ES-I3 (cell line): ENCODE measurements around the gene ACOT7.

Experiments
- H3K36me3 ChIP-seq: 2 replicates; pipeline ENCODE4 v1.6.1; 2013; ENCODE audit warnings: mild to moderate bottlenecking, low read length, control low read depth, moderate library complexity; ENCODE audit not compliant: insufficient read depth
- H3K4me1 ChIP-seq: 2 replicates; pipeline ENCODE4 v1.6.1; 2013; ENCODE audit warnings: mild to moderate bottlenecking, control low read depth, low read length; ENCODE audit not compliant: insufficient read depth
- H3K9ac ChIP-seq: 2 replicates; pipeline ENCODE4 v1.6.1; 2013; ENCODE audit warnings: low read depth, mild to moderate bottlenecking, low read length, moderate library complexity
- H3K9me3 ChIP-seq: 2 replicates; pipeline ENCODE4 v1.6.1; 2013; ENCODE audit warnings: mild to moderate bottlenecking, low read length, moderate library complexity; ENCODE audit not compliant: control insufficient read depth, insufficient read depth

Gene ACOT7

DNA sequence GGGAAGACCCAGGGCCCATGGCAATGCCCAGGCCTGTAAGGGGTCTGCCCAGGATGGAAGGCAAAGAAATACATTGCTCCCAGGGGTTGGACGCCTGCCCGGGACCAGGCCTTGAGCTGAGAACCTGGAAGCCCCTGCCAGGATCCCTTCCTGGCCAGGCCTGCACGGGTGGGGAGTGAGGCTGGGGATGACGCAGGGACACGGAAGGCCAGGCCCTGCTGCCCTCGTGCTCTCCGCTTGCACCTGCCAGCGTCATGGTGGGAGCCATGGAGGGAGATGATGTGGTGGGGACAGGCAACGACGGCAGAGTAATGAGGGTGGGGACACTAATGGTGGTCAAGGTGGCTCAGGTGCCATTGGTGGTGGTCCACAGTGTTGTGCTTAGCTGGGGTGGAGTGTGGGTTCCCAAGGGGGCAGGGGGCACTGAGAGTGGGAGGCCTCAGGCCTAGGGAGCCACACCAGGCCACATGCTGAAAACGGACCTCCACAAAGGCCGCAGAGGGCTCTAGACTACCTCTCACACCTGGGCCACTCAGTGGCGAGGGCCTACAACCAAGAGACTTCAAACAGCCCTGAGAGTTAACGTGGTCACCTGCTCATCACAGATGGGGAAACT lies 145.3 kb downstream of the ACOT7 start:
- Histone ChIP-seq H3K9me3 (no peaks in the 10 kb centered on the region), H3K36me3 (no peaks in the 10 kb centered on the region), H3K4me1 (no peaks in the 10 kb centered on the region; the same call in 1 of the 2 replicates), H3K9ac (no peak overlapping the region)

DNA sequence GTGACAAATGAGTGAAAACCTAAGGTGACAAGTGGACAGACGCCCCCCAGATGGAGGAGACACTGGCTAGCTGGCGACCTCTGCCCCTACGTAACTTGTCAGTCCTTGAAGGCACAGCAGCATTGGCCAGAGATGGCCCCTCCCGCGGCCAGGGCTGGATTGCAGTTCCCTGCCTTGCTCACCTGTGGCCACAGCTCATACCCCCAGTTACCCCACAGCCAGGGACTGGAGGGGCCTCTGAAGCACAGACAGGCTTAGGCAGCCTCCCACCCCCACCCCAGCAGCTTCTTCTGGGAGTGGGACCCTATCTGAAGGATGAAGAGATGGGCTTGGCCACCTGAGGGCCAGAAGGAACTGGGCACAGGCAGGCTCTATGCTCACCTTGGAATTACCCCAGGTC lies 145.9 kb downstream of the ACOT7 start:
- H3K36me3 ChIP-seq = no peaks in the 10 kb centered on the region
- no peaks in the 10 kb centered on the region for H3K9me3 ChIP-seq
- H3K9ac ChIP-seq = no peak overlapping the region
- H3K4me1 ChIP-seq = no peaks in the 10 kb centered on the region; the same call in 1 of the 2 replicates

DNA sequence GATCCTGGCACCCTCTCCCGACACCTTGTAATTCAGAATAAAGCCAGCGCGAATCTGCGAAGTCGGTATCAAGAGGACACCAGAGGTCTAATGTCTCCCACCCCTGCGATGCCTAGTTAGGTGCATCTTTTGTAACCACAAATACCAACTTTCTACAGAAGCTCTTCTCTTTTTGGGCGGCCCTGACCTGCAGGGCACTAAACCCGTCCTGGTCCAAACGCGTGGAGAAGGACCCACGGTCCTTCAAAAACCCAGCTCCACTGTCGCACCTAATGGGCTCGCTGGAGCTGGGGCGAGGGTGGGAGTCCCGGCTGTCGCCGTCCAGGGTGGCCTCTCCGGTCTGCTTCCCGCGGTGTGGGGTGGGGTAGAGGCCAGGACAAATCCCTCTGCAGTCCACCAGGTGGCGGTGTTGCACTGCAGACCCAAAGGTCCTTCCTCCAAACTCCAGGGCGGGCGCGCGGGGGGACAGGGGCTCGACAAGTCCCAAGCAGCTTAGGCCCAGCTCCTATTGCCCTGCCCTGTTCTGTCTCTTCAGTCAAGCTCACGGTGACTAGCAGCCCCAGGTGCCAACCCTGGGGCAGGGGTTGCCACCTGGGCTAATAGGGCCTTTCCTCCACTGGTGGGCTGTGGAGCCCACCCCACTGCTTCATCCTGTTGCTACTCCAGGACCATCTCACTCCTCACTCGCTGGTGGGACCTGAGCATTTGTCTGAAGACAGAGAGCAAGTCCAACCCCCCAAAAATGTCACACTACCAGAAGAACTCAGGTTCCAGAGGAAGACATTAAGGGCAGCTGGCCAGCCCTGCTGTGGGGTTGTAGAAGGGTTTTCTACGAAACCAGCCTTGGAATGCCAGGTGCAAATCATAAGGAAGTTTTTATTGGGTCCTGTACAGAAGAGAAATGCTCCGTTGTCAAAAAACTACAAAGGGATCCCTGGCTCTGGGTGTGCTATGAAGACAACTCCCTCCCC lies 146.8 kb downstream of the ACOT7 start:
- H3K9ac ChIP-seq = peak overlapping the region; percentile 55; the same call in 1 of the 2 replicates
- no peaks in the 10 kb centered on the region; the same call in 1 of the 2 replicates for H3K4me1 ChIP-seq
- H3K36me3 ChIP-seq = no peaks in the 10 kb centered on the region
- no peaks in the 10 kb centered on the region for H3K9me3 ChIP-seq

DNA sequence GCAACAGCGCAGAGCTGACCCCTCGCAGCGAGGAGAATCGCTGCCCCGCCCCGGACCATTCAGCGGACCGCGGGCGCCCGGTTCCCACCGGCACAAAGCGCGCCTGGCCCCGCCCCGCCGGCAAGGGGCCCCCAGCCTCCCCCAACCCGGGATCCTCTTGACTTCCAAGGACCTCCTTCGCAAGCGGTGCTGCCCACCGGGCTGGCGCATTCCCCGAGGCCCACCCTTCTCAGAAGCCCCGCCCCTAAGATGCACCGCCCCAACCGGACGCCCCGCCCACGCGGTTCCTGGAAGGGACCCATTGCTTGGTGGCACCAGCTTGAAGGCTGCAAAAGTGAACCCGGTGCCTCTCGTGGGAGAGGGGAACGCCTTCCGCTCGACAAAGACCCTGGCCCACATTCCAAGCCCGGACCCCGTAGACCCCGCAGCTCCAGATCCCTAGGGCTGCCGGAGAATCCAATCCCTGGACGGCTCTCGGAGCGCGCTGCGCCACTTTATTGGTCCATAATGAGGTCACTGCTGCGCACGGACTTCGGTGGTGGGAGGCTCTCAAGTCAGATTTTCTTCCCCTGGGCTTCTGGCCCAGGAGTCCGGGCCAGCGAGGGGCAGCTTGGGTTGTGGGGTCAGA lies 147.6 kb downstream of the ACOT7 start:
- no peaks in the 10 kb centered on the region for H3K36me3 ChIP-seq
- H3K9me3 ChIP-seq = no peaks in the 10 kb centered on the region
- H3K9ac ChIP-seq = peak overlapping the region; percentile 55; the same call in 1 of the 2 replicates
- peaks cover 5% of the 10 kb centered on the region for H3K4me1 ChIP-seq

DNA sequence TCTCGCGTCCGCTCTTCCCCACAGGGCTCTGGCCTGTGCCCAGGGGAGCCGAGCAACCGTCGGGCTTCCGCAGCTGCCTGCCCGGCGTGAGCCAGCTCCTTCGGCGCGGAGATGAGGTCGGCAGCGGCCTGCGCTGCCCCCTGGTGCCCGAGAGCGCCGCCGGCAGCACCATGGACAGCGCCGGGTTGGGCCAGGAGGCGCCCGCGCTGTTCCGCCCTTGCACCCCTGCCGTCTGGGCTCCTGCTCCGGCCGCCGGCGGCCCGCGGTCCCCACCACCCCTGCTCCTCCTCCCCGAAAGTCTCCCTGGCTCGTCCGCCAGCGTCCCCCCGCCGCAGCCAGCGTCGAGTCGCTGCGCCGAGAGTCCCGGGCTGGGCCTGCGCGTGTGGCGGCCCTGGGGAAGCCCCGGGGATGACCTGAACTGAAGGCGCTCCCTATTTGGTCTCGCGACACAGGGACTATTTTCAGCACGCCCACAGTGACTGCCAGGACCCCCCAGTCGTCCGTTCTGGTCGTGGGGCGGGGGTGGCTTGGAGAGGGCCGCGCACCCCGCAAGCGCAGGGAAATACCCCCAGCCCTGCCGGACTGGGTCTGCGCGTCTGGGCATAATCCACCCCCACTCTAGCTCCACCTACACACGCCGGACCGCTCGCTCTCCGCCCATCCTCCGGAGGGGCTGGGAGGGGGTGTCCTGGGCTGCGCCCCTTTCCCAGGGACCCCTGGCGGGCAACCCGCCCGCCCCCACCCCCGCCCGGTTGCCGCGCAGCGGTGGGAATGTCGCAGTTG lies 148.3 kb downstream of the ACOT7 start:
- no peaks in the 10 kb centered on the region for H3K9me3 ChIP-seq
- peak overlapping the region; percentile 55; the same call in 1 of the 2 replicates for H3K9ac ChIP-seq
- H3K4me1 ChIP-seq = peaks cover 8% of the 10 kb centered on the region
- H3K36me3 ChIP-seq = no peaks in the 10 kb centered on the region

DNA sequence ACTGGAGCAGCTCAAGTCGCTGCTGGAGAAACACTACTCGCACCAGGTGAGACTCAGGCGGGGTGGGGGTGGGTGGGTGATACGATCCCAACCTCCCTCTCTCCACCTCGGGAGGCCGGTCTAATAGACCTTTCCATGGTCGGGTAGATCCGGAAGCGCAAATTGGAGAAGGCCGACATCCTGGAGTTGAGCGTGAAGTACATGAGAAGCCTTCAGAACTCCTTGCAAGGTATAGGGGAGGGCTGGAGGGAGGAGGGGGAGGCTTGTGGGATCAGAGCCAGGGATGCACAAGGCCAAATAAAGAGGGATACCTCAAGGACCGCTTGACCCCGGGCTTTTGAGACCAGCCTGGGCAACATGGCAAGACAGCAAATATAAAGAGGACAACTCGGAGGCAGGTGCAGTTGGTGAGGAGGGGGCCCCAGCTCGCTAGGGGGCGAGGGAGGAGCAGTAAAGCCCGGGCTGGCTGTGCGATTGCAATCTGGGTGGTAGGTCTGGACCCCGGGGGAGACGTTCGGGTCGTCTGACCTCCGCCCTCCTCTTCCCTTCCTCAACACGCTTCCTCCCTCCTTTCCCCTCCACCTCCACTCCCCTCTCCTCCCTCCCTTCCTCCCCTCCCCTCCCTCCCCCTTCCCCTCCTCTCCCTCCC lies 149.0 kb downstream of the ACOT7 start:
- no peaks in the 10 kb centered on the region for H3K9me3 ChIP-seq
- H3K36me3 ChIP-seq = no peaks in the 10 kb centered on the region
- H3K9ac ChIP-seq = peak overlapping the region; percentile 34; the same call in 1 of the 2 replicates
- peaks cover 13% of the 10 kb centered on the region for H3K4me1 ChIP-seq

DNA sequence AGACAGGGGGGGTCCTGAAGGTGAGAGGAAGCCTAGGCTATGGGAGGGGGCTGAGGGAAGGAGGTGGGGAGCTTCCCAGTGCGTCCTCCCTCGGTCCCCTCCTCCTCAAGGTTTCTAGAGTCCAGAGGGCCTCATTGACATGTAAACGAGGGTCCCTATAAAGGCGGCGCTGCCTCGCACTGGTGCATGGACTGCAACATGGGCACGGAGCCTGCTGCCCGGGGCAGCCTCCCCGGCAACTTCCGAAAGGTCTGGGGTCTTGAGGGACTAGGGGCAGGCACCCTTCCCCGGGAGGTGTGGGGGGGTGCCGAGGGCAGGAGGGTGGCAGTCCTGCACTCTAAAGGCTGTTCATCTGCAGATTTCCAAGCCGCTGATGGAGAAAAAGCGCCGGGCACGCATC lies 149.6 kb downstream of the ACOT7 start, which contains the start of gene HES3:
TSS of gene HES3 (plus strand) at position 187 of the 400 bp plus-strand sequence. CDS start at position 374, 187 bp downstream.
- H3K36me3 ChIP-seq = no peaks in the 10 kb centered on the region
- H3K9me3 ChIP-seq = no peaks in the 10 kb centered on the region
- H3K4me1 ChIP-seq = peaks cover 16% of the 10 kb centered on the region
- peak within 1 kb of the TSS; percentile 34; the same call in 1 of the 2 replicates for H3K9ac ChIP-seq

DNA sequence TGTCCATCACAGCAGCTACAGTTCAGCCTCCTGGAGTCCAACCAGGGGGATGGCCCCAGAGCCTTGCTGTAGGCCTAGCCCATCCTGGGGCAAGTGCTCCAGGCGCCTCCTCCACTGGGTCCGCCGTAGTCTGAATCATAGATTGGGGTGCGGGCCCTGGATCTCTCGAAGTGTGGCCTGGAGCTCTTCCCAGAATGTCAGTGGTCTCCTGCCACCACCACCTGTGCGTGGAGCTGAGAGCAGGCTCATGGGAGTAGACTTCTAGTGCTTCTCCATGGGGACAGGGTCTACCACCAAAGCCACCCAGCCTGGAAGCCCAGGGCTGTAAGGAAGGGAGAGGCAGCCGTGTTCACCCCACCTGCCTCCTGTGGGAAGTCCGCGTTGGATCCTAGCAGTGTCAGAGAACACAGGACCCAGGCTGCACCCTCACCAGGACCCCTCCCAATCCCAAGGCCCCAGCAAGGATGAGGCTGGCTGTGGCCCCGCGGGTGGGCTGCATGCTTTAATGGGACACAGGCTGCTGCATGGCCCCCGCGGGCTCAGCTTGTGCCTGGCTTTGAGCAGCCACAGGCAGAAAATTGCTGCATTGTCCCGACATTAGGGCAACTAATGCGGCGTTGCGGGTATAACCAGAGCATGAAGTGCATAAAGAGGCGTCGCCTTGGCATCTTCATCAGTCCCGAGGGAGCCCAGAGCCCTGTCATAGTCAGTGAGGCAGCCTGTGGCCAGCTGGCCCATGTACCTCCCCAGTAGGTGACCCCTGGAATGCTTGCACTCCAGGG lies 150.3 kb downstream of the ACOT7 start:
- Histone ChIP-seq H3K4me1 (peaks cover 23% of the 10 kb centered on the region), H3K9me3 (no peaks in the 10 kb centered on the region), H3K36me3 (no peaks in the 10 kb centered on the region), H3K9ac (no peak overlapping the region)

DNA sequence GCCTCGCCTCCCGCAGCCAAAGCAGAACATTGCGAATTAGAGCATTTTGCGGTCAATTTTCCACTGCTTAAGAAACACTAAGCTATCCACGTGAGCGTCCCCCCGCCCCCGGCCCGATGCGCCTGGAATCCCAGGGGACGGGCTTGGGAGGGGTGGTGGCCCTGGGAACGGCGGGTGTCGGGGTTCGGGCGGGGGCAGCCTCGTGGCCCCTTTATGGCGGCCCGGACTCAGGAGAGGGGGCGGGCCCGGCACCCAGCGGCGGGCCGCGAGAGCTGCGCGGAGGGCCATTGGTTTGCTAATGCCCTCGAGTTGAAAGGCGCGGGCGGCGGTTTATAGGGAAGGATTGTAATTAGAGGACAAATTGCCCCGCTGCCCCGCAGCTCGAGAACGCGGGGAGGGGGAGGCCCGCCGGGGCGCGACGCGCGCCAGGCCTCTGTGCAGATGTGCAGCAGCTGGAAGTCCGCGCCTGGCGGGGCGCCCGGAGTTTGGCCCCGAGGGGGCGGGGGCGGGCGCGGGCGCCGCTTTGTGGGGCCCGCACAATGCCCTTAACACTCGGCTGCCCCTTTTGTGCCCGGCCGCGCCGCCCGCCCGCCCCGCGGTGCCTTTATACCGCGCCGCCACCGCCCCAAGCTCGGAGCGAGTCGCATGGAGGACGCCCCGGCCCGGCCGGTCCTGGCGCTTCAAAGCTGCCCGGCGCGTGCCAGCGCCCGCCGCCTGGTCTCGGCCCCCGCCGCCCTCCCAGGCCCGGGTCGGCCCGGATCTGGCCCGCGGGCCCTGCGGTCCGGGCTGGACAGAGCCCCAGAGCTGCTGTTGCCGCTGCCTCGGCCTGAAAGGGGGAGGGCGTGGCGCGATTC lies 151.5 kb downstream of the ACOT7 start:
- H3K36me3 ChIP-seq = no peaks in the 10 kb centered on the region
- peaks cover 24% of the 10 kb centered on the region for H3K4me1 ChIP-seq
- no peaks in the 10 kb centered on the region for H3K9me3 ChIP-seq
- peak overlapping the region; percentile 27; the same call in 1 of the 2 replicates for H3K9ac ChIP-seq

DNA sequence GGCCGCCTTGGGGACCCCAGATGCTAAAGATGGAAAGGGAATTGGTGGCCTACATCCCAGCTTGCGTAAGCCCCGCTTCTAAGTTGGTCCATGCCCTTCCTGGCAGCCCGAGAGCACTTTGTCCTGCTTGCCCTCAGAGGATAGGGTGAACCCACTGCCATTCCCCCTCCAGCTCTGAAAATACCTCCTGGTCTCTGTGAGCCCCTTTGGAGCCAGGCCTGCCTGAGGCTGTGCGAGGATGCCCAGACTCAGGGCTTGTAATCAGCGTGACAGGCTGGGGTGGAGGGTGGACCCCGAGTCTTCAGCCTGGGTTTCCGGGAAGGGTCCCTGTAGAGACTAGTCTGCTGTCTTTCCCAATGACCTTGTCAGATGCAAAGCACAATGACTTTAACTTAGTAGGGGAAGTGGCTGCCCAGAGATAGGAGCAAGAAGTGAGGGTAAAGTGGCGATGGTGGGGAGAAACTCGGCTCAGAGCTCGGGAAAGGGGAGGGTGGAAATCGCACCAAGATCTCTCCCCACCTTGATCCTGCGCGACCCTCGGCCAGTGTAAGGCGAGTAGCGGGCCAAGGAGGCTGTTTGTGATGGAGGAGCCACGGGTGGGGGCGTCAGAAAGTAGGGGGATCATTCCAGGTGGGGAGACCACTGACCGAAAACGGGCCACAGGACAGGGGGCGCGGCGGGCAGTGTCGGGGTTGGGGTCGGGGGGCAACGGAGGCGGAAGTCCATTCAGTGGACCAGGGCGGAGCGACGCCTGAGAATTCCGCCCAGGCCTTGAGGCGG lies 152.3 kb downstream of the ACOT7 start:
- peaks cover 24% of the 10 kb centered on the region for H3K4me1 ChIP-seq

DNA sequence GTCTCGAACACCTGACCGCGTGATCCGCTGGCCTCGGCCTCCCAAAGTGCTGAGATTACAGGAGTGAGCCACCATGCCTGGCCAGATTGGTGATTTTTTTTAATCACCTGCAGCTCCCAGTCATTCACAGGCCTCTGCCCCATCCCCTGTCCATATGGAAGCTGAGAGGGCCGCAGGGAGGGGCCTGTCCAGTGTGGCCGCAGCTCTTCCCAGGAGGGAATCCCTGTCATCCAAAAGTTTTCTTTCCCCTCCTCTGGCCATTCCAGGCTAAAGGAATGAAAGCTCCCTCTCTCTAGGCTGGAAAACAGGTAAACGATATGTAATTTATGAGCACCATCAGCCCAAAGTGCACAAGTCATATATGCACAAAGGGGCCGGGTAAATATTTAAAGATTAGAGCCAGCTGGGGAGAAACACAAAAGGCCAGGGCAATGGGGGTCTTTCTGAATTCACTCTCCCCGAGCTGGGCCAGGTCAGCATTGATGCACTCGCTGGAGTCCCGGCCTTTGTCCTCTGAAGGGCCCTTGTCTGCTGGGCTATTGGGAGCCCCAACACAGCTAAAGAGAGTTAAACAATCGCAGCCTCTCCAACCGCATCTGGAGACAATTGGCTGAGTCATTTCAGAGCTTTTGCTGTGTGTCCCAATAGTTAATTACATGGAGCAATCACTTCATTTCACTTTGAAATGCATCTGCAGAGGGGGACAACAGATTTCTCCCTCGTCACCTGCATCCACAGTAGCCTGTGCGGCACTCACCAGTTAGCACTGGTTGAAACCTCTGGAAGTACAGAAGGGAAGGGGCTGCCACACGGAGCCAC lies 153.4 kb downstream of the ACOT7 start:
- Histone ChIP-seq H3K9me3 (no peaks in the 10 kb centered on the region), H3K9ac (peak overlapping the region; percentile 35; the same call in 1 of the 2 replicates), H3K4me1 (peaks cover 24% of the 10 kb centered on the region), H3K36me3 (no peaks in the 10 kb centered on the region)

More for the DNA sequence above, 152.3 kb downstream of the ACOT7 start:
- Histone ChIP-seq H3K9me3 (no peaks in the 10 kb centered on the region), H3K36me3 (no peaks in the 10 kb centered on the region), H3K9ac (peak overlapping the region; percentile 35)
